Karpas-422 (cell line): ENCODE data around the gene ADAP1. TPM values are rescaled to one million over a fixed set of nuclear protein-coding genes. Genes with fewer than 3 reads are reported as not detected.

ENCODE experiments used
- DNase-seq: peaks from one replicate; pipeline ENCODE4 v3.0.0-alpha.2; 2015
- H2AFZ ChIP-seq: fragments of 200-600 bp; sonication (generic); 2 replicates; pipeline ENCODE4 v1.6.1; 2014; ENCODE audit warnings: antibody characterized with exemption, low read length, mixed read lengths
- H3K27ac ChIP-seq: fragments of 200-600 bp; sonication (generic); 2 replicates; pipeline ENCODE4 v1.5.1; 2014; ENCODE audit warnings: mild to moderate bottlenecking, low read length, moderate library complexity
- H3K27me3 ChIP-seq: fragments of 200-600 bp; sonication (generic); 2 replicates; pipeline ENCODE4 v1.6.1; 2014; ENCODE audit warnings: low read length, mixed read lengths
- H3K36me3 ChIP-seq: fragments of 200-600 bp; sonication (generic); 2 replicates; pipeline ENCODE4 v1.6.1; 2014; ENCODE audit warnings: low read length, mixed read lengths; ENCODE audit not compliant: insufficient read depth
- H3K4me1 ChIP-seq: fragments of 200-600 bp; sonication (generic); 2 replicates; pipeline ENCODE4 v1.6.1; 2014; ENCODE audit warnings: mild to moderate bottlenecking, low read length, mixed read lengths
- H3K4me2 ChIP-seq: fragments of 200-600 bp; sonication (generic); 2 replicates; pipeline ENCODE4 v1.6.1; 2014; ENCODE audit warnings: low read length, low read depth, mild to moderate bottlenecking; ENCODE audit not compliant: poor library complexity, severe bottlenecking
- H3K4me3 ChIP-seq: fragments of 200-600 bp; sonication (generic); 2 replicates; pipeline ENCODE4 v1.5.1; 2014; ENCODE audit warnings: mild to moderate bottlenecking, antibody characterized with exemption, low read length, mixed read lengths
- H3K79me2 ChIP-seq: fragments of 200-600 bp; sonication (generic); 2 replicates; pipeline ENCODE4 v1.6.1; 2014; ENCODE audit warnings: mild to moderate bottlenecking, low read length, mixed read lengths
- H3K9ac ChIP-seq: fragments of 200-600 bp; sonication (generic); 2 replicates; pipeline ENCODE4 v1.6.0; 2014; ENCODE audit warnings: low read length
- H3K9me2 ChIP-seq: fragments of 200-600 bp; sonication (generic), shearing (Covaris generic); replicated peaks from 2 replicates; pipeline ENCODE4 v1.6.0; 2014; ENCODE audit warnings: mild to moderate bottlenecking, low read length, moderate library complexity; ENCODE audit not compliant: insufficient read depth
- H3K9me3 ChIP-seq: fragments of 300-700, 200-600 bp; sonication (generic); 2 replicates; pipeline ENCODE4 v1.6.1; 2014; ENCODE audit warnings: low read length, mixed read lengths
- H4K20me1 ChIP-seq: fragments of 200-600 bp; sonication (generic); 2 replicates; pipeline ENCODE4 v1.6.1; 2014; ENCODE audit warnings: mild to moderate bottlenecking, antibody characterized with exemption, low read length, low read depth; ENCODE audit not compliant: insufficient read depth
- total RNA-seq: library from RNA; depleted of rRNA; stranded (reverse); fragments of >200 nt; shearing (Covaris generic); gene quantifications from 2 replicates; pipeline ENCODE4 v1.2.3, GENCODE V29; 2014; ENCODE audit warnings: low replicate concordance

The ADAP1 gene
- total RNA-seq, 1 experiment from 2014 or later: not detected

- H3K4me3 ChIP-seq: no peak overlapping the region
- H3K79me2 ChIP-seq: no peaks in the 10 kb centered on the region
- no peaks in the 10 kb centered on the region for H3K36me3 ChIP-seq
- H4K20me1 ChIP-seq: no peaks in the 10 kb centered on the region
- H3K27me3 ChIP-seq: peaks cover 3% of the 10 kb centered on the region; the same call in 1 of the 2 replicates
- H3K4me1 ChIP-seq: no peaks in the 10 kb centered on the region; the same call in 1 of the 2 replicates
- no peak overlapping the region for H3K27ac ChIP-seq
- peak; percentile 52 for DNase-seq
- H2AFZ ChIP-seq: no peak overlapping the region
- H3K9ac ChIP-seq: no peak overlapping the region
- H3K9me3 ChIP-seq: peaks cover 3% of the 10 kb centered on the region; the same call in 1 of the 2 replicates
- no peak overlapping the region for H3K4me2 ChIP-seq
- no peaks in the 10 kb centered on the region for H3K9me2 ChIP-seq
Measured at GRCh38 chr7:936386-937054, 18.0 kb downstream of the ADAP1 start.

- no peak overlapping the region for H2AFZ ChIP-seq
- peaks cover 3% of the 10 kb centered on the region; the same call in 1 of the 2 replicates for H3K27me3 ChIP-seq
- H3K79me2 ChIP-seq: no peaks in the 10 kb centered on the region
- H3K4me3 ChIP-seq: no peak overlapping the region
- no peaks in the 10 kb centered on the region; the same call in 1 of the 2 replicates for H3K4me1 ChIP-seq
- H3K36me3 ChIP-seq: no peaks in the 10 kb centered on the region
- H3K4me2 ChIP-seq: no peak overlapping the region
- H3K9me2 ChIP-seq: no peaks in the 10 kb centered on the region
- no peak overlapping the region for H3K9ac ChIP-seq
- DNase-seq: no peak
- no peak overlapping the region for H3K27ac ChIP-seq
- H3K9me3 ChIP-seq: peaks cover 3% of the 10 kb centered on the region; the same call in 1 of the 2 replicates
- H4K20me1 ChIP-seq: no peaks in the 10 kb centered on the region
Measured at GRCh38 chr7:935874-936385, 18.6 kb downstream of the ADAP1 start.

DNA sequence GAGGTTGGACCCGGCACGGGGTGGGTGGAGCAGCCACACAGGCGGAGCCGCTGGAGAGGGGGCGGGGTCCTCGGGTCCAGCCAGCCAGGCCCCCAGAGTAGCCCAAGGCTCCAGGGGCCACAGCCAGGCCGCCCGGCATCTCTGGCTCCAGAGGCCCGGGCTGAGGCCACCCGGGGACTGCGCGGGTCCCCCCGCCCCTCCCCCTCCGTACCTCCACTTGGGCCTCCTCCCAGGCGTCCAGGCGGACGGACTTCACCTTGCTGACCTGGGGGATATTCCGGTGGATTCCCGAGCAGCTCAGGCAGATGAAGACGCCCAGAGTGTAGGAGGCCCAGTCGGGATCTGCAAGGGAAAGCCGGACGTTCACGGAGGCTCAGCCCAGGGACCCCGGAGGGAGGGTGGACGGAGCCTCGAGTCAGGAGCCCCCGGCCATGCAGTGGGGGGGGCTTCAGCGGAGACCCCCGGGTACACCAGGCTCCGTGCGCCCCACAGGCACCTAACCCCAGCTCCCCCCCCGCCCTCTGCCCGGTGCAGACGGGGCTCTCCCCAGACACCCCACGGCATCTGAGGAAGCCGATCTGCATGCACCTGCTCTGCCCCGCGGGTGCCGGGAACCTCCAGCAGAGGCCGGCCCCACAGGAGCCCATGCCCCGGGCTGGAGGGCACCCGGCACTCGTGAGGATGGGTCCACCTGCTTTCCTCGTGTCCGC lies 19.2 kb downstream of the ADAP1 start:
- Histone ChIP-seq H3K4me1 (no peaks in the 10 kb centered on the region; the same call in 1 of the 2 replicates), H3K4me3 (no peak overlapping the region), H3K79me2 (no peaks in the 10 kb centered on the region), H3K27ac (no peak overlapping the region), H2AFZ (no peak overlapping the region), H3K36me3 (no peaks in the 10 kb centered on the region), H3K9me2 (no peaks in the 10 kb centered on the region), H3K27me3 (no peaks in the 10 kb centered on the region), H3K4me2 (no peak overlapping the region), H3K9ac (no peak overlapping the region), H3K9me3 (no peaks in the 10 kb centered on the region; the same call in 1 of the 2 replicates), H4K20me1 (no peaks in the 10 kb centered on the region)
- no peak for DNase-seq

DNA sequence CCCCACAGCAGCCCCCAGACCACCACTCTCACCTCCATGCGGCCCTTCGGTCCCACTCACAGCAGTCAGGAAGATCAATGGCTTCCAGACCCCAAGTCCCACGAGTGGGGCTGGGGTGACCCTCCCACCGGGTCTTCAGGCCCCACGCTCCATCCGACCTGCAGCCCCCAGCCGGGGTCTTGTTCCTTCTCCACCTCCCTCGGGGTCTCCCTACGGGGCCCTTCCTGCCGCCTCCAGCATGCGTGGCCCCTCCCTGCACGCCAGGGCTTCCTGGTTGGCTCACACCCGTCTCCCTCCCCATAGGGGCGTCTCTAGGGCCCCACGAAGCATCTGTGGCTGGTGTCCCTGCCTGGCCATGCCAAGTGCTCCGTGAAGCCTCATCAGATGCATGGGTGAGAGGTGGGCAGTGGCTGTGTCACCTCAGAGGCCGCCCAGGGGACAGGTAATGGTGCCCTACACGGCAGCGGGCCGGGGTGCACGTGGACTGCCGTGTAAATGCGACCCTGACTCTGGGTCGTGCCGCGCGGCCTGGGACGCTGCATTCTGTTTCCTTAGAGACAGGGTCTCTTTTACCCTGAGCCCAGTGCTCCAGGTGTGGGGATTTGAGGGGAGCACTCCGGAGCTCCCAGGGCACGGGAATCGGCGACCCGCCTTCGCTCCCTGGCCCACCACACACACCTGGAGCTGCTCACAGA lies 19.9 kb downstream of the ADAP1 start:
- Histone ChIP-seq H3K4me2 (no peak overlapping the region), H3K4me3 (no peak overlapping the region), H4K20me1 (no peaks in the 10 kb centered on the region), H3K27ac (no peak overlapping the region), H3K36me3 (no peaks in the 10 kb centered on the region), H3K9ac (no peak overlapping the region), H3K27me3 (no peaks in the 10 kb centered on the region), H3K79me2 (no peaks in the 10 kb centered on the region), H3K4me1 (no peaks in the 10 kb centered on the region; the same call in 1 of the 2 replicates), H3K9me2 (no peaks in the 10 kb centered on the region), H3K9me3 (no peaks in the 10 kb centered on the region), H2AFZ (no peak overlapping the region)
- DNase-seq: peak; percentile 52

- Histone ChIP-seq H3K27ac (no peak overlapping the region), H3K79me2 (no peaks in the 10 kb centered on the region), H3K27me3 (no peaks in the 10 kb centered on the region), H3K9me2 (no peaks in the 10 kb centered on the region), H3K9ac (no peak overlapping the region), H3K4me1 (no peaks in the 10 kb centered on the region; the same call in 1 of the 2 replicates), H3K9me3 (no peaks in the 10 kb centered on the region), H3K4me2 (no peak overlapping the region), H2AFZ (no peak overlapping the region), H3K4me3 (no peak overlapping the region), H3K36me3 (no peaks in the 10 kb centered on the region), H4K20me1 (no peaks in the 10 kb centered on the region)
- DNase-seq: no peak
Measured at GRCh38 chr7:932651-932975, 21.9 kb downstream of the ADAP1 start.

DNA sequence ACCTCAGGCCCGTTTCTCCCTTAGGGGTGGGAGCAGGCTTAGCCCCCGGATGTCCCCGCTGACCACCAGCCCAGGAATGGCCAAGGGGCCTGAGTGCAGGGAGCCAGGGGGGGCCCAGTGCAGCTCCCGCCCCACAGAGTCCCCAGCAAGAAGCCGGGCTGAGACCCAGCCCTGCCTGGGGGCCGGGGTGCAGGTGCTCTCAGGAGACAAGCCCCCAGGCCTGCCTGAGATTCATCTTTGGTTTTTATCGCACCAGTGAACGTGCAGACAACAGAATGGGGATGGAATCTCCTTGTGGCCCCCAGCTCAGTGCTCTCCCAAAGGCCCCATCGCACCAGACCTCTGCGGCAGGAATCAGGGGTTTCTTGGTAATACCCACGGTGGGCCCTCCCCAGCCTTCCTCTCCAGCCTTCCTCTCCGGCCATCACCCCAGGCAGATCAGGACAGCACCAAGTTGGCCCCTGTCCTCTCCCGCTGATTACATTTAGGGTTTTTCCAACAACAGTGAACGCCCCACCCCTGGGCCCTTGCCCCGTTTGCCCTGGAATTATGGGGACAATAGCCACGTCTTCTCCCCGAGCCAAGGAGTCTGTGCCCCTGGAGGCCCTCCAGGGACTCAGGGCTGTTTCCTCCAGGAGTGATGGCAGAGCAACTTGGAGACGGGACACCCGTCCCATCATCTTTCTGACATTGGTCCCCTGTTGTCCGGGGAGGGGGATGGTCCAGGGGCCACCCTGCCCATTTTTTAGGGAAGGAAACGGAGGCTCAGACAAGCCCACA lies 22.4 kb downstream of the ADAP1 start:
- Histone ChIP-seq H4K20me1 (no peaks in the 10 kb centered on the region), H3K79me2 (no peaks in the 10 kb centered on the region), H3K9me2 (no peaks in the 10 kb centered on the region), H3K9ac (no peak overlapping the region), H2AFZ (no peak overlapping the region), H3K4me1 (no peaks in the 10 kb centered on the region; the same call in 1 of the 2 replicates), H3K9me3 (no peaks in the 10 kb centered on the region), H3K4me2 (no peak overlapping the region), H3K36me3 (no peaks in the 10 kb centered on the region), H3K27ac (no peak overlapping the region), H3K27me3 (no peaks in the 10 kb centered on the region), H3K4me3 (no peak overlapping the region)
- no peak for DNase-seq

DNA sequence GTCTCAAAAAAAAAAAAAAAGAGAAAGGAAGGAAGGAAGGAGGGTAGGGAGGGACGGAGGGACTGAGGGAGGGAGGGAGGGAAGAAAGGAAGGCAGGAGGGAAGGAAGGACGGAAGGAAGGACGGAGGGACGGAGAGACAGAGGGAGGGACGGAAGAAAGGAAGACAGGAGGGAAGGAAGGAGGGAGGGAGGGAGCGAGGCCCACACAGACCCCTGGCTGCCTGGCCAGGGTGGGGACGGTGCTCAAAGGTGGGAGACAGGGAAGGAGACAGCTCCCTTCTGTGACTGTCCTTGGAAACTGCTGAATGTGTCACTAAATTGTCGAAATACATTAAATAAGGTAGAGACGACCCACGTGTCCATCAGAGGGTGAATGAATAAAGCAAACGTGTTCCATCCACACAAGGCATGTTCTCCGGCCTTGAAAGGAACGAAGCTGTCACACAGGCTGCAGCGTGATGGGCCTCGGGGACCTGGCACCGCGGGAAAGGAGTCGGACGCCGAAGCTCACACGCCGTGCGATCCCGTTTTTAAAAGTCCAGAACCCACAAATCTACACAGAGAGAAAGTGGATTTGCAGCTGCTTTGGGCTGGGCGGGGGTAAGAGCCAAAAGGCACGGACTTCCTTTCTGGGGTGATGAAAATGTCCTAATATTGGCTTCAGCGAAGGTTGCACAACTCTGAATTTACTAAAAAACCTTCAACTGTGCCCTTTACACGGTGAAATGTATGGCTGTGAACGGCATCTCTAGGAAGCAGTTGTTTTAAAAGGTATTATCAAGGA lies 23.3 kb downstream of the ADAP1 start:
- Histone ChIP-seq H2AFZ (no peak overlapping the region), H3K4me1 (no peaks in the 10 kb centered on the region), H4K20me1 (no peaks in the 10 kb centered on the region), H3K9ac (no peak overlapping the region), H3K27ac (no peak overlapping the region), H3K79me2 (no peaks in the 10 kb centered on the region), H3K9me2 (no peaks in the 10 kb centered on the region), H3K4me3 (no peak overlapping the region), H3K27me3 (no peaks in the 10 kb centered on the region), H3K4me2 (no peak overlapping the region), H3K36me3 (no peaks in the 10 kb centered on the region), H3K9me3 (no peaks in the 10 kb centered on the region)
- DNase-seq: no peak
